ENCODE data around the gene SPOCK3. TPM values are rescaled to one million over a fixed set of nuclear protein-coding genes. Genes with fewer than 3 reads are reported as not detected.

SPOCK3 gene
- total RNA-seq, 1 donor = not detected

- Histone ChIP-seq H3K4me3 (ENCODE audit: insufficient read depth, low read length) (no peak overlapping the region), H3K4me1 (ENCODE audit: insufficient read depth, low read length) (no peaks in the 10 kb centered on the region), H3K79me2 (ENCODE audit: insufficient read depth, low read length) (no peaks in the 10 kb centered on the region), H3K27ac (ENCODE audit: low read depth, low read length) (no peak overlapping the region), H2AFZ (ENCODE audit: low read length) (no peak overlapping the region), H3K9me3 (ENCODE audit: low read depth, low read length) (no peaks in the 10 kb centered on the region), H3K4me2 (ENCODE audit: insufficient read depth, low read length) (no peak overlapping the region), H3K27me3 (ENCODE audit: insufficient read depth, low read length) (no peaks in the 10 kb centered on the region), H3K36me3 (ENCODE audit: insufficient read depth, low read length) (no peaks in the 10 kb centered on the region), H4K20me1 (ENCODE audit: insufficient read depth, low read length) (no peaks in the 10 kb centered on the region)
- DNase-seq (ENCODE audit: insufficient read length, low spot score, missing footprints) = no peak
- no peak for TF ChIP-seq CTCF (IDR thresholded peaks at IDR 0.05; ENCODE audit: extremely low read depth, low read depth, low read length)
Observed at GRCh38 chr4:167150587-167150986, 83.7 kb downstream of the SPOCK3 start.

- no peaks in the 10 kb centered on the region for H3K9me3 ChIP-seq (ENCODE audit: low read depth, low read length)
- TF ChIP-seq CTCF (IDR thresholded peaks at IDR 0.05; ENCODE audit: extremely low read depth, low read depth, low read length) = no peak
- H3K36me3 ChIP-seq (ENCODE audit: insufficient read depth, low read length) = no peaks in the 10 kb centered on the region
- H3K4me1 ChIP-seq (ENCODE audit: insufficient read depth, low read length) = no peaks in the 10 kb centered on the region
- no peaks in the 10 kb centered on the region for H3K27me3 ChIP-seq (ENCODE audit: insufficient read depth, low read length)
- no peaks in the 10 kb centered on the region for H3K79me2 ChIP-seq (ENCODE audit: insufficient read depth, low read length)
- no peak for DNase-seq (ENCODE audit: insufficient read length, low spot score, missing footprints)
- H3K4me3 ChIP-seq (ENCODE audit: insufficient read depth, low read length) = no peak overlapping the region
- H4K20me1 ChIP-seq (ENCODE audit: insufficient read depth, low read length) = no peaks in the 10 kb centered on the region
- no peak overlapping the region for H2AFZ ChIP-seq (ENCODE audit: low read length)
- H3K27ac ChIP-seq (ENCODE audit: low read depth, low read length) = no peak overlapping the region
- no peak overlapping the region for H3K4me2 ChIP-seq (ENCODE audit: insufficient read depth, low read length)
Observed at GRCh38 chr4:167144605-167145004, 89.7 kb downstream of the SPOCK3 start.

- Histone ChIP-seq H3K79me2 (ENCODE audit: insufficient read depth, low read length) (no peaks in the 10 kb centered on the region), H3K9me3 (ENCODE audit: low read depth, low read length) (no peaks in the 10 kb centered on the region), H2AFZ (ENCODE audit: low read length) (no peak overlapping the region), H4K20me1 (ENCODE audit: insufficient read depth, low read length) (no peaks in the 10 kb centered on the region), H3K4me2 (ENCODE audit: insufficient read depth, low read length) (no peak overlapping the region), H3K4me1 (ENCODE audit: insufficient read depth, low read length) (no peaks in the 10 kb centered on the region), H3K36me3 (ENCODE audit: insufficient read depth, low read length) (no peaks in the 10 kb centered on the region), H3K27ac (ENCODE audit: low read depth, low read length) (no peak overlapping the region), H3K27me3 (ENCODE audit: insufficient read depth, low read length) (no peaks in the 10 kb centered on the region), H3K4me3 (ENCODE audit: insufficient read depth, low read length) (no peak overlapping the region)
- TF ChIP-seq CTCF (IDR thresholded peaks at IDR 0.05; ENCODE audit: extremely low read depth, low read depth, low read length) = no peak
- DNase-seq (ENCODE audit: insufficient read length, low spot score, missing footprints) = no peak
Observed at GRCh38 chr4:167143018-167143417, 91.3 kb downstream of the SPOCK3 start.

GRCh38 chr4:167136270-167136669 lies 98.0 kb downstream of the SPOCK3 start:
- H4K20me1 ChIP-seq (ENCODE audit: insufficient read depth, low read length) = no peaks in the 10 kb centered on the region
- no peak overlapping the region for H3K4me2 ChIP-seq (ENCODE audit: insufficient read depth, low read length)
- no peak for TF ChIP-seq CTCF (IDR thresholded peaks at IDR 0.05; ENCODE audit: extremely low read depth, low read depth, low read length)
- no peaks in the 10 kb centered on the region for H3K79me2 ChIP-seq (ENCODE audit: insufficient read depth, low read length)
- peaks cover 3% of the 10 kb centered on the region for H3K9me3 ChIP-seq (ENCODE audit: low read depth, low read length)
- H3K27ac ChIP-seq (ENCODE audit: low read depth, low read length) = no peak overlapping the region
- no peak for DNase-seq (ENCODE audit: insufficient read length, low spot score, missing footprints)
- no peak overlapping the region for H2AFZ ChIP-seq (ENCODE audit: low read length)
- no peaks in the 10 kb centered on the region for H3K27me3 ChIP-seq (ENCODE audit: insufficient read depth, low read length)
- no peak overlapping the region for H3K4me3 ChIP-seq (ENCODE audit: insufficient read depth, low read length)
- no peaks in the 10 kb centered on the region for H3K36me3 ChIP-seq (ENCODE audit: insufficient read depth, low read length)
- H3K4me1 ChIP-seq (ENCODE audit: insufficient read depth, low read length) = no peaks in the 10 kb centered on the region
